Measurements from ENCODE around the gene CFAP45. TPM values are rescaled to one million over a fixed set of nuclear protein-coding genes. Genes with fewer than 3 reads are reported as not detected.

Gene CFAP45
- total and polyA plus RNA-seq, 8 donors, result 0.30 to 1.0 (median 0.52) TPM; not detected in 4

- Histone ChIP-seq H3K4me3 (no peak overlapping the region), H3K27me3 (no peaks in the 10 kb centered on the region), H3K4me1 (peaks cover 0 to 34% (median 26%) of the 10 kb centered on the region in 4 donors), H3K36me3 (no peaks in the 10 kb centered on the region), H3K9me3 (no peaks in the 10 kb centered on the region), H3K27ac (no peak overlapping the region)
- no peak for DNase-seq
- no peak for TF ChIP-seq POLR2A (IDR thresholded peaks at IDR 0.05)
- TF ChIP-seq EP300 (IDR thresholded peaks at IDR 0.05), result no peak
- no peak for TF ChIP-seq CTCF (IDR thresholded peaks at IDR 0.05)
- TF ChIP-seq POLR2AphosphoS5 (IDR thresholded peaks at IDR 0.05), result no peak
- whole genome bisulfite sequencing, 5 donors, result 61 to 85% (median 80%) methylated on average over 1 of the region's 1 CpG
- intact Hi-C loops (cut with DNase I; ENCODE audit: low total_unique reads), result no loop called here
Measured at GRCh38 chr1:159851407-159851806, 48.6 kb downstream of the CFAP45 start.

DNA sequence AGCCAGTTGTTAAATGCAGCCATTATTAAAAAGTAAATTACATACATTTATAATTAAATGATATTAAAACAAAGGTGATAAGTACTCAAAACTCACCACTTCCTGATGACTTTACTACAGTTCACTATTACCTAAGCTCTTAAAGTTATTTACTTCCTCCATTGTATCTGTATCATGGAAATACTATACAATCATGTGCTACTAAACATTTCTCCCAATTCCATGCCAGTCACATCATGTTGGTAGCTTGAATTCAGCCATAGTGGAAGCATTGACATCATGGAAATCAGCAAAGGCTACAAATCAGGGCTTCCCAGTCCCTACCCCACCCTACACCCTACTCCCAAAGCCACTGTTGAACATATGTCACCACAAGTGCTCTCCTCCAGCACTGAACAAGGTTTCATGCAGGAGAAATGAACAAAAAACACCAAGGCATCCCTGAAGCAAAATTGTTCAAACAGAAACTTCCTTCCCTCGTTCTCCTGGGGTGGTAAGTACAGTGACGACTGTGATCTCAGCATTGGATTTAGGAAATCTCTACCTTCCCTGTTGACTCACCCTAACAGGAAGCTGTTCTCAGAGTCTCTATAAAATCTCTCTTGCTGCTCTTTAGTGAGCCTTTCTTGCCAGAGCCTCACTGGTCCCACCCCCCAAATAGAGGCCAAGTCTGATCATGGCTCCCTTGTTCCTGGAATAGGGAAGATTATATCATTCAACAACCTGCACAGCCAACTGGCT is 50.2 kb downstream of the CFAP45 start:
- intact Hi-C loops (cut with DNase I; ENCODE audit: low total_unique reads), result no loop called here
- Histone ChIP-seq H3K4me1 (peaks cover 0 to 22% (median 17%) of the 10 kb centered on the region in 4 donors), H3K36me3 (no peaks in the 10 kb centered on the region), H3K27me3 (no peaks in the 10 kb centered on the region), H3K27ac (no peak overlapping the region), H3K4me3 (no peak overlapping the region), H3K9me3 (no peaks in the 10 kb centered on the region)
- WGBS, 5 donors, result 68 to 82% (median 78%) methylated on average over 2 of the region's 2 CpGs
- DNase-seq, result no peak
- no peak for TF ChIP-seq POLR2AphosphoS5 (IDR thresholded peaks at IDR 0.05)
- no peak for TF ChIP-seq EP300 (IDR thresholded peaks at IDR 0.05)
- no peak for TF ChIP-seq CTCF (IDR thresholded peaks at IDR 0.05)
- TF ChIP-seq POLR2A (IDR thresholded peaks at IDR 0.05), result no peak

DNA sequence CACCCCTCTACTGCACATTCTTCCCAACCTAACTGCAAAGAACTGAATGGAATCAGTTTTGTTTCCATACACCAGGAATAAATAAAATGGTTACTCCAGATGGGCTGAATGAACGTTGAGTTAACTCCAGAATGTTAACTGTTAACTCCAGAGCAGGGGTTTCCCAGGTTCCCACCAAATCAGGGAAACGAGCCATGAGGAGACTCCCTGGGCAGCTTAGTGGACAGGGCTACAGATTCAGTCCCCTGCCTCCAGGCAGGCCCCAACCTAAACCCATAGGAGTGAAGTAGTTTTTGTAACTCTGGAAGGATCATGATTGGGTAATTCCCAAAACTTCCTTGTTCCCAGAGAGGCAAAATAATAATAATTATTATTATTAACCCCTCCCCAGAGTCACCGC is 51.6 kb downstream of the CFAP45 start:
- Histone ChIP-seq H3K9me3 (no peaks in the 10 kb centered on the region), H3K4me1 (peaks cover 0 to 10% (median 3%) of the 10 kb centered on the region in 4 donors), H3K36me3 (no peaks in the 10 kb centered on the region), H3K27me3 (no peaks in the 10 kb centered on the region), H3K27ac (no peak overlapping the region), H3K4me3 (no peak overlapping the region)
- WGBS, 5 donors, result 42 to 81% (median 47%) methylated on average over 3 of the region's 3 CpGs
- DNase-seq, result no peak
- TF ChIP-seq POLR2A (IDR thresholded peaks at IDR 0.05) (no peak), POLR2AphosphoS5 (IDR thresholded peaks at IDR 0.05) (no peak), CTCF (IDR thresholded peaks at IDR 0.05) (no peak), EP300 (IDR thresholded peaks at IDR 0.05) (no peak)
- intact Hi-C loops (cut with DNase I; ENCODE audit: low total_unique reads), result no loop called here

DNA sequence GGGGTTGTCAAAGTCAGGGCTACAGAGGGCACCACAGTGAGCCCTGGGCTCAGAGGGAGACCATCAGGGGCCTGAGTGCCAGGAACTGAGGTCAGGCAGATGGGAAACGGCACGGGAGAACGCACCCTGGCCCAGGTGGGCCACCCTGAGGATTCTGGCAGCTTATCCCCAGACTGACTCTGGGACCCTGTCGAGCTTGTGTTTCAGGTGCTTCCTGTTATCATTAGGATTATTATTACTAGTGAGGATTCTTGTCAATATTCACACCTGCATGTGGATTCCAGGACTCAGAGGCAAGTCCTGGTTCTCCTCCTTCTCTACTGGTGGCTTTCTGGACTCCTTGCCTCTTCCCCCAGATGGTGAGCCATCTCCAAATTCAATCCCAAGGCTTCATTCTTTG is 52.7 kb downstream of the CFAP45 start:
- no peaks in the 10 kb centered on the region for H3K27me3 ChIP-seq
- H3K27ac ChIP-seq, result no peak overlapping the region
- DNase-seq, result no peak
- no peaks in the 10 kb centered on the region for H3K36me3 ChIP-seq
- TF ChIP-seq CTCF (IDR thresholded peaks at IDR 0.05), result no peak
- no peak for TF ChIP-seq POLR2A (IDR thresholded peaks at IDR 0.05)
- 61 to 81% (median 65%) methylated on average over 4 of the region's 4 CpGs for WGBS, 5 donors
- H3K4me3 ChIP-seq, result no peak overlapping the region
- H3K9me3 ChIP-seq, result no peaks in the 10 kb centered on the region
- intact Hi-C loops (cut with DNase I; ENCODE audit: low total_unique reads), result no loop called here
- peaks cover 0 to 5% (median 0%) of the 10 kb centered on the region in 4 donors for H3K4me1 ChIP-seq
